Loucy (cell line): ENCODE measurements around the gene SNORC.
A peak's percentile ranks its signal among the peaks of the same experiment; 100 is the strongest.

Source experiments
- H2AFZ ChIP-seq: fragments of 200-600 bp; sonication (generic); 2 replicates; pipeline ENCODE4 v1.6.0; 2016; ENCODE audit warnings: antibody characterized with exemption, mild to moderate bottlenecking, low read length, moderate library complexity
- H3F3A ChIP-seq: fragments of 200-600 bp; 2 replicates; pipeline ENCODE4 v1.6.0; 2016; ENCODE audit warnings: antibody characterized with exemption, low read depth, mild to moderate bottlenecking
- H3K27me3 ChIP-seq: fragments of 200-600 bp; sonication (generic); 2 replicates; pipeline ENCODE4 v1.6.1; 2014; ENCODE audit warnings: low read length, mild to moderate bottlenecking; ENCODE audit not compliant: insufficient read depth, poor library complexity, severe bottlenecking
- H3K36me3 ChIP-seq: fragments of 200-600 bp; sonication (generic); 2 replicates; pipeline ENCODE4 v1.6.1; 2016; ENCODE audit warnings: low read length; ENCODE audit not compliant: insufficient read depth
- H3K4me1 ChIP-seq: fragments of 200-600 bp; sonication (generic); 2 replicates; pipeline ENCODE4 v1.5.1; 2014; ENCODE audit warnings: low read length, mild to moderate bottlenecking; ENCODE audit not compliant: insufficient read depth, poor library complexity, severe bottlenecking
- H3K4me2 ChIP-seq: fragments of 200-600 bp; sonication (generic); 2 replicates; pipeline ENCODE4 v1.6.0; 2014; ENCODE audit warnings: antibody characterized with exemption, low read length, low read depth, mild to moderate bottlenecking; ENCODE audit not compliant: poor library complexity, severe bottlenecking
- H3K4me3 ChIP-seq: fragments of 200-600 bp; sonication (generic); 2 replicates; pipeline ENCODE4 v1.5.1; 2014; ENCODE audit warnings: low read length, mild to moderate bottlenecking, mixed read lengths; ENCODE audit not compliant: poor library complexity, severe bottlenecking
- H3K79me2 ChIP-seq: fragments of 200-600 bp; sonication (generic); 2 replicates; pipeline ENCODE4 v1.6.1; 2014; ENCODE audit warnings: low read length; ENCODE audit not compliant: insufficient read depth
- H3K9ac ChIP-seq: fragments of 200-600 bp; sonication (generic); 2 replicates; pipeline ENCODE4 v1.6.0; 2014; ENCODE audit warnings: mild to moderate bottlenecking, low read depth, low read length, moderate library complexity; ENCODE audit not compliant: poor library complexity, severe bottlenecking
- H3K9me2 ChIP-seq: fragments of 200-600 bp; sonication (generic); replicated peaks from 2 replicates; pipeline ENCODE4 v1.6.1; 2016; ENCODE audit warnings: low read depth, low read length, mixed read lengths
- H3K9me3 ChIP-seq: fragments of 200-600 bp; sonication (generic); 2 replicates; pipeline ENCODE4 v1.6.1; 2014; ENCODE audit warnings: mild to moderate bottlenecking, antibody characterized with exemption, low read length, low read depth; ENCODE audit not compliant: insufficient read depth
- H4K20me1 ChIP-seq: fragments of 200-600 bp; sonication (generic); 2 replicates; pipeline ENCODE4 v1.6.0; 2014; ENCODE audit warnings: antibody characterized with exemption, low read length, mild to moderate bottlenecking; ENCODE audit not compliant: insufficient read depth, poor library complexity, severe bottlenecking
- EZH2phosphoT487 ChIP-seq: fragments of 200-600 bp; IDR thresholded peaks from 2 replicates; pipeline ENCODE4 v1.6.1; 2018; ENCODE audit warnings: antibody characterized with exemption, mild to moderate bottlenecking, moderate library complexity, borderline replicate concordance
- TF ChIP-seq, protein P1 (sequence below): fragments of 200-600 bp; sonication (generic); conservative IDR thresholded peaks from 2 replicates; pipeline ENCODE4 v1.5.1; 2014; ENCODE audit warnings: mild to moderate bottlenecking, antibody characterized with exemption, low read length

SNORC gene

DNA sequence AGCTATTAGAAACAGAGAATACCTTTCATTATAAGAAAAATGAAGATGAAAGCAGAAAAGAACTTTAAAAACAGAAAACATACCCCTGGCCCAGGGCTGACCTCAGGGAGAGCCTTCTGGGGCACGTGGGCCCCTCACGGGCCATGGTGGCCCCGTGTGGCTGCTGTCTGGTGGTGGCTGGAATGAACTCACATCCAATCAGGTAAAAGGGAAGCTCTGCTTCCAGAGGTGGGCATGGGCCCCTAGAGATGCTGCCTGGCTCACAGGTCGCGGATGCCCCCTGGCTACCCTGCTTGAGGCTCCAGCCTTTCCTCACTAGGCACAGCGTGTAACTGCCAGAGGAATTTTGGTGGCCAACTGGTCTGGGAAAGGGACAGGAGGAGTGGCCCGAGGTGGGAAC lies 16.6 kb downstream of the SNORC start:
- Histone ChIP-seq H3F3A (no peaks in the 10 kb centered on the region), H3K27me3 (no peaks in the 10 kb centered on the region), H2AFZ (no peak overlapping the region), H3K36me3 (no peaks in the 10 kb centered on the region), H3K4me1 (peaks cover 4% of the 10 kb centered on the region), H3K9me3 (no peaks in the 10 kb centered on the region), H4K20me1 (no peaks in the 10 kb centered on the region), H3K9me2 (no peaks in the 10 kb centered on the region), H3K9ac (no peak overlapping the region), H3K4me2 (no peak overlapping the region), H3K79me2 (no peaks in the 10 kb centered on the region), H3K4me3 (no peak overlapping the region)
- TF ChIP-seq EZH2phosphoT487, result no peak
- TF ChIP-seq, protein P1, sequence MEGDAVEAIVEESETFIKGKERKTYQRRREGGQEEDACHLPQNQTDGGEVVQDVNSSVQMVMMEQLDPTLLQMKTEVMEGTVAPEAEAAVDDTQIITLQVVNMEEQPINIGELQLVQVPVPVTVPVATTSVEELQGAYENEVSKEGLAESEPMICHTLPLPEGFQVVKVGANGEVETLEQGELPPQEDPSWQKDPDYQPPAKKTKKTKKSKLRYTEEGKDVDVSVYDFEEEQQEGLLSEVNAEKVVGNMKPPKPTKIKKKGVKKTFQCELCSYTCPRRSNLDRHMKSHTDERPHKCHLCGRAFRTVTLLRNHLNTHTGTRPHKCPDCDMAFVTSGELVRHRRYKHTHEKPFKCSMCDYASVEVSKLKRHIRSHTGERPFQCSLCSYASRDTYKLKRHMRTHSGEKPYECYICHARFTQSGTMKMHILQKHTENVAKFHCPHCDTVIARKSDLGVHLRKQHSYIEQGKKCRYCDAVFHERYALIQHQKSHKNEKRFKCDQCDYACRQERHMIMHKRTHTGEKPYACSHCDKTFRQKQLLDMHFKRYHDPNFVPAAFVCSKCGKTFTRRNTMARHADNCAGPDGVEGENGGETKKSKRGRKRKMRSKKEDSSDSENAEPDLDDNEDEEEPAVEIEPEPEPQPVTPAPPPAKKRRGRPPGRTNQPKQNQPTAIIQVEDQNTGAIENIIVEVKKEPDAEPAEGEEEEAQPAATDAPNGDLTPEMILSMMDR, result no peak

DNA sequence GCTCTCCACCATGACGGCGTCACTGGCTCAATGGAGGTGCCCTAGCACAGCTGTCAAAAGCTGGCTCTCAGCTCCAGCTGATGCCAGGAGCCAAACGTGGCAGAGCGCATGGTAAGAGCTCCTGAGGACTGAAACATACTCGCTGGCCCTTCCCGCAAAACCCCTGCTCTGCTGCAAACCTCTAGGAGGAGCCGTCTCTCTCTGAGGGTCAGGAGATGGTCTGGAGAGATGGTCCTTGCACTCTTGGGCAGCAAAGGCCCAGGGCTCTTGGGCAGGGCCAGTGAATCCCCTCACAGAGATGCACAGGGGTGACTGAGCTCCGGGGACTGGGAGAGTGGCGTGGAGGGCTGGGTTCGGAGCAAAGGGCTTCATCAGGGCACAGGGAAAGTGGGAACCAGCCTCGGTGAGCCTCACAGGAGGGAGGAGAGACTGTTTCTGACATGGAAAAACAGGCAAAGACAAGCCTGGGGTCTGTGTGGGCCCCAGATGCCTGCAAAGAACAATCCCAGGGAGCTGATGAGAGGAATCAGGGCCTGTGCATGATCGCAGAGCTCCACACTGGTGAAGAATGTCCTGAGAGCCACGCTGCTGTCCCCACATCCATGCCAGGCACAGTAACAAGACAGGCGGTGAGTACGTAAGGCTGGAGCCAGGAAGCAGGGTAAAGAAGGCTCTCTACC lies 17.2 kb downstream of the SNORC start:
- no peaks in the 10 kb centered on the region for H3K79me2 ChIP-seq
- TF ChIP-seq EZH2phosphoT487, result no peak
- TF ChIP-seq, protein P1, result peak; percentile 30
- no peaks in the 10 kb centered on the region for H3K9me2 ChIP-seq
- no peak overlapping the region for H3K9ac ChIP-seq
- no peak overlapping the region for H2AFZ ChIP-seq
- H3K4me3 ChIP-seq, result no peak overlapping the region
- no peaks in the 10 kb centered on the region for H4K20me1 ChIP-seq
- no peaks in the 10 kb centered on the region for H3K9me3 ChIP-seq
- no peak overlapping the region for H3K4me2 ChIP-seq
- peaks cover 4% of the 10 kb centered on the region for H3K4me1 ChIP-seq
- H3K36me3 ChIP-seq, result no peaks in the 10 kb centered on the region
- H3K27me3 ChIP-seq, result no peaks in the 10 kb centered on the region
- H3F3A ChIP-seq, result no peaks in the 10 kb centered on the region

DNA sequence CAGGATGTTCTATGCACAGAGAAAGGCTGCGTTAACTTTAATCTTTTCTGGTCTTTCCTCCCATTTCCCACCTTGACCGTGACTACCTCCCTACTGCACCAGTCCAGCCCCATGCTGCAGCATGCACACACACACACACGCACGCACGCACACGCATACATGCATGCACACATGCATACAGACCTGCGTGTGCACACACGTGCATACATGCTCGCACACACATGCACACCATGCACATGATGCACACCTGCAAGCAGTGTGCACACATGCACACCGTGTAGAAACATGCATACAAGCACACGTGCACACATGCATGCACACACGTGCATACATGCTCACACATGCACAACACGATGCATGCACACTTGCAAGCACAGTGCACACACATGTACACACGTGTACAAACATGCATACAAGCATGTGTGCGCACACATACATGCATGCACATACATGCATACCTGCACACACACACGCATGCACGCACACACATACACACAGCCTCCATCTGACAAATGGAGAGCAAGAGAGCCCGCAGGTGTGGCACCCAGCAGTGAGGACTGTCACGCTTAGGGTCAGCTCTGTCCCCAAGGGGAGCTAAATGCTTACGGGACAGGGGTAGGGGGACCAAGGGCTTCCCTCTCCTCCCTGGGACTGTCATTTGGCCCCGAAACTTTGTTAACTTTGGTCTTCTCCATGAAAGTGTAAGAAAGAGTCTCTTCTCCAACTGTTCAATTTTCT lies 18.2 kb downstream of the SNORC start:
- no peak overlapping the region for H3K9ac ChIP-seq
- no peak overlapping the region for H3K4me2 ChIP-seq
- H3K9me3 ChIP-seq, result no peaks in the 10 kb centered on the region
- H3K79me2 ChIP-seq, result no peaks in the 10 kb centered on the region
- peaks cover 4% of the 10 kb centered on the region for H3K4me1 ChIP-seq
- no peaks in the 10 kb centered on the region for H3K9me2 ChIP-seq
- no peaks in the 10 kb centered on the region for H3K27me3 ChIP-seq
- H3K4me3 ChIP-seq, result no peak overlapping the region
- H2AFZ ChIP-seq, result no peak overlapping the region
- no peaks in the 10 kb centered on the region for H4K20me1 ChIP-seq
- TF ChIP-seq, protein P1, result no peak
- TF ChIP-seq EZH2phosphoT487, result no peak
- no peaks in the 10 kb centered on the region for H3K36me3 ChIP-seq
- H3F3A ChIP-seq, result no peaks in the 10 kb centered on the region
